GM08714 (cell line): ENCODE results near the gene PPP1R7.

Source experiments
- H3K4me3 ChIP-seq: fragments of 200-500 bp; sonication (Bioruptor generic); 2 replicates; pipeline ENCODE4 v1.5.1; 2014; ENCODE audit warnings: mild to moderate bottlenecking, low read length, inconsistent platforms
- ZNF274 ChIP-seq: IDR thresholded peaks from 2 replicates; pipeline ENCODE4 v1.6.1; 2012; ENCODE audit warnings: mild to moderate bottlenecking, low read depth, low read length

The PPP1R7 gene

DNA sequence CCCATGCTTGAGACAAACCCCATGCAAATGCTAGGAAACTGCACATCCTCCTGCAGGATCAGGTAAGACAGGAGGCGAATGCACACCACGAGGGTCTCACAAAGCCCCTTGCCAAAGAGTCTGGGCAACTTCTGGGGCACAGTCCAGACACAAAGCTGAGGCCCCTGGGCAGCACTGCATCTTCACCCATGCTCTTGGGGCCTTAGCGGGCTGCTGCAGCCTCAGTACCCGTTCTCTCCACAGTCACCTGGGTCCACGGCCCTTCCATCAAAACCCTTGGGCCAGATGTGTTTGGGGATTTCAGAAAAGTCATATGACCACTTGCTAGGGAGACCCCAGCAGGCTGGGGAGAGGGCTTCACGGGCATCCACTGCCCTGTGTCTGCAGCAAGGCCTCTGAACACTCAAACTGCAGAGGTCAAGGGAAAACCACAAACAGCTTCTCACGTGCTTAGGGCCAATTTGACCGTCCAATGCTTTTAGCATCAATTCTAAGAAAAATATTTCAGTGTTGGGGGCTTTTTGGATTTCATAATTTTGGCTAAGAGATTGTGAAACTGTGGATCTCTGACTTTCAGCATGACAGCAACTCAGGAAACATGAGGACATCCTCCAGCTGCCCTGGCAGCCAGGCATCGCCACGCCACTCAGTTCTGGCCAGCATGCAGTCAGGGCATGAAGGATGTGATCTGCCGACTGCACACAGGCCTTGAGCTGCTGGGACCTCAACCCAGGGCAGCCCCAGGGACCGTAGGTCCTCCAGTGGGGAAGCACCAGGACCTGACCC is 21.0 kb upstream of the PPP1R7 start:
- no peak overlapping the region for H3K4me3 ChIP-seq
- TF ChIP-seq ZNF274 = no peak

DNA sequence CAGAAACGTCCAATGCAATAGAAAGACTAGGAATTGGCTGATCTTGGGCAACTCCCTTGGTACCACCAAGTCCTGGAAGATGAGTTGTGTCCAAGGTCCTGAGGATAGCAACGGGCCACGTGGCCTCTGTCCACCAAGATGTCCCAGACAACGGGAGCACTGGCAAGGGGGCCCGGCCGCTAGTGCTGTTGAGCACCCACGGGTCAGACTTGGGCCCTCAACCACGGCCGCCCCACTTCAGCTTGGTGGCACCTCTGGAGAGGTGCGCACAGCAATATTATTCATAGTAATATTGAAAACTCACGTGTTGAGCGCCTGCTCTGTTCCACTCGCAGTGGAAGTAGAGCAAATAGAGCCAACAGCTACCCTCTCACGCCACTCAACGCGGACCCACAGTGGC is 20.0 kb upstream of the PPP1R7 start:
- TF ChIP-seq ZNF274 = no peak
- H3K4me3 ChIP-seq = no peak overlapping the region

DNA sequence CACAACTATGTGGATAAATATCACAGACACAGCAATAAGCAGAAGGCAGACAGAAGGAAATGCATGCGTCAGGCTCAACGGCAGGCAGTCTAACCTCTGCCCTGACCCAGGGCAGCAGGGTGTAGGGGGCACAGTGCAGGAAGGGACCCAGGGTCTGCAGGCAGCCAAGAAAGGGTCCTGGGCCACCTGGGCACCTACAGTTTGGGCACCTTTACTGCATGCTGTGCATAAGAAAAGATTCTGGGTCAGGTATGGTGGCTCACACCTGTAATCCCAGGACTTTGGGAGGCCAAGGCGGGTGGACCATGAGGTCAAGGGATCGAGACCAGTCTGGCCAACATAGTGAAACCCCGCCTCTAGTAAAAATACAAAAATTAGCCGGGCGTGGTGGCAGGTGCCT is 18.7 kb upstream of the PPP1R7 start:
- H3K4me3 ChIP-seq = no peak overlapping the region

DNA sequence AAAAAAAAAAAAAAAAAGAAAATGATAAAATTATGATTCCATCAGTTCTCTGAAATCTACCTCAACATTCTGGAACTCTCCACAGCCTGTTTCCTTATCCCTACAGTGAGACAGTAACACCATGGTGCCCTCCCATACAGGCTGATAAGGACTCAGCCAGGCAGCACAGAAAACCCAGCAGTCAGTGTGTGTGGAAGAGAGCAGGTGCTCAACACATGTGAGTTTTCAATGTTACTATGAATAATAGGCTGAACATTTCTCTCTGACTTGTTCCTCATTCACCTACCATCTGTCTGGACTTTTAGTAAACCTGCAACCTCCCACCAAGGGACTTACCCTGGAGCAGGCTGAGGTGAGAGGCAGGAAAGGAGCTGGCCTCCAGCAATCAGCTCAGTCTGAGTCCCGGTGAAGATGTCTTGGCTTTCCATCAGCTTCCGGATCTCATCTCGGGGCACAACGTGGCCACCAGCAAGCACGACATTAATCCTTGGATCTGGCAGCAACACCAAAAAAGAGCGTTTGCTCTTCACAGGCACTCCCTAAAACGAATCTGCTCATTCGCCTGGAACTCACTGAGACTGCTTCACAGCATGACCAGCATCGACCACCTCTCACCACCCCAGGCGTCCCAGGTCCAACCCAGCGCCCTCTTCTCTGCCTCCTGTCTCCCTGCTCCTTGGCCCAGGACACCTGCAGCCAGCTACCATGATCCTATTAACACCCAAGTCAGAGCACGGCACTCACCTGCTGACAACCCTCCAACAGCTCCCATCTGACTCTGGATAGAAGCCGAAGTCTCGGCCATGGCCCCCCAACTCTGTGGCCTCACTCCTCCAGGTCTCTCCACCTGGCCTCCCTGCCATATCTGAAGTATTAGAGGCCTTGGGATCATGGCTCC is 17.5 kb upstream of the PPP1R7 start:
- TF ChIP-seq ZNF274 = no peak
- no peak overlapping the region for H3K4me3 ChIP-seq

More for the DNA sequence above, 18.7 kb upstream of the PPP1R7 start:
- no peak for TF ChIP-seq ZNF274

DNA sequence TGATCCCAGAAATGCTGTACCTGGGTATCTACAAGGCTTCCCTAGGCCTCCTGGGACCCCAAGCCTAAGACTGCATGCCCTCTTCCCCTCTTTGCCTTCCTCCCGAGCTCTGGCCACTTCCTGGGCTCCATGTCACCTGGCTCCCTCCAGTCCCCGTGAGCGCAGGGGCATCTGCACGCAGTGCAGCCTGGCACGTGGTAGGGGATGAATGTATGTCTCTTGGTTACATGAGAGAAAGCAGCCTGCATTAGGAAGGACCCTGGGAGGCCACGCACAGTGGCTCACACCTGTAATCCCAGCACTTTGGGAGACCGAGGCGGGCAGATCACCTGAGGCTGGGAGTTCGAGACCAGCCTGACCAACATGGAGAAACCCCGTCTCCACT is 16.8 kb upstream of the PPP1R7 start:
- no peak overlapping the region for H3K4me3 ChIP-seq
- no peak for TF ChIP-seq ZNF274

DNA sequence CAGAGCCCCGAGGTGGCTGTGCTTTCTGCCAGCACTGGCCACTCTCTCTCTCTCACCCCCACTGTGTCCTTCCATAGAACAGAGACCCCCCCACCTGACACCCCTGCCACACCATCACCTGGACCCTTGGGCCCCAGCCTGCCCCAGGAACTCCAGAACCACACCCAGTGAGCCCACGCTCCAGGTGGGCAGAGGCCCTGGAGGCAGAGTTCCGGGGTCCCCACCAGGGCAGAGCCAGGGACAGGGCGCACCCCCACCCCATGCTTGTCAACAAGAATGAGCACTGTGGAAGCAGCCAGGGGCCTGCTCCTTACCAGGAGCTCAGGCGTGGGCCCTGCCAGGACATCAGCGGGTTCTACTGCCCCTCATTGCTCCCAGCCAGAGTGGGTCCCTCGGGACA is 15.6 kb upstream of the PPP1R7 start:
- no peak for TF ChIP-seq ZNF274
- H3K4me3 ChIP-seq = no peak overlapping the region

DNA sequence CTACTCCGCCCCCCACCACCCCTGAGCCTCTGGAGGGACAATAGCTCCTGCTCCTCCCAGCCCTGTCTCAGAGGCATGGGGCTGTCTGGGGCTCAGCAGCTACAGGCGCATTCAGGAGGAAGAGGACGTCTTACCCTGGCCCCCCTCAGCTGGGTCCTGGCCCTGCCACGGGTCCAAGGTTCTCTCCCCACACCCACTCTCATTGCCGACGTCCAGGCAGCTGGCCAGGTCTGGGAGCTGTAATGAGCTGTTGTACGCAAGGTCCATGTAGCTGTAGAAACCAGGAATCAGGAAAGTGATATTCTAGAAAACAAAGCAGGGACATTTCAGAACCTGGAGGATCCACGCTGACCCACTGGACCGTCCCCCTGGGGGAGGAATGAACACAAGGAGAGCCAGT is 14.5 kb upstream of the PPP1R7 start:
- TF ChIP-seq ZNF274 = no peak
- H3K4me3 ChIP-seq = no peak overlapping the region

DNA sequence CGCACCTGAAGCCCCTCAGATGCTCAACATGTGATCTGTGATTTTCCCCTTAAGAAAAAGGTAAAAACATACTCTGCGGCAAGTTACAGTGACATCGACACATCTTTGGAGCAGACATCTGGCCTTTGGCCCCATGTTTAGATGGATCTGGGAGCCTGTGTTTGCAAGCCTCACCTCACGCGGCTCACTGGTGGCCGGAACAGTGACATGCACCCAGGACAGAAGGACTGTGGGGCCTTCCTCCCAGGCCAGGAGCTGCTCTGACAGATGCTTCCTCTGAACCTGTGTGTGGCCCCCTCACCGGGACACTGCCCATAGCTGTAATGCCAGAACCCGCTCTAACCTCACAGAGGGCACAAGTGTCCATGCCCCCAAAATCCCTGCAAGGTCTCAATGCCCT is 14.1 kb upstream of the PPP1R7 start:
- no peak for TF ChIP-seq ZNF274
- H3K4me3 ChIP-seq = no peak overlapping the region

DNA sequence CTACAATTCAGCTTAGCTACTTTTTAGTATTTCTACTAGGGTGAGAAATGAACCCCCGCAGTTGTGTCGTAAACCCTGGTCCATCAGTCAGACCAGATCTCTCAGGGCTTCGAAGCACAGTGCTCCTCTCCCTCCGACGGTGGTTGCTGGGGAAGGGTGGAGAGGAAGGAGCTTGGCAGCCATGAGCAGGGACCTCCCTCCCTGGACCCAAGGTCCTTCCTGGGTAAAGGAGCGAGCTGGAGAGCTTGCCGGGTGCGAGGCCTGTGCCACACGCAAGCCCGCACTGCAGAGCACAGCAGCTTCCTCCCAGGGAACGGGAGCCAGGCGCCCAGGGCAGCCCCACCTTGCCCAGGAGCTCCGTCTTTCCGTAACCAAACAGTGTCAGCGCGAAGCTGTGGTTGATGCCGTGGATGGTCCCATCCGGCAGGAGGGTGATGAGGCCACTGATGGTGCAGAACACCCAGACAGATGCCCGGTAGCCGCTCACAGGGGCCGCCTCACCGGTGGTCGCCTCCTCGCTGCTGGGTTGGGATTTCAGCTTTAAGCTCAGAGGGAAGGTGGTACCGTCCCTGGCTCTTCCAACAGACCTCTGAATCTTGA is 13.5 kb upstream of the PPP1R7 start:
- TF ChIP-seq ZNF274 = no peak

DNA sequence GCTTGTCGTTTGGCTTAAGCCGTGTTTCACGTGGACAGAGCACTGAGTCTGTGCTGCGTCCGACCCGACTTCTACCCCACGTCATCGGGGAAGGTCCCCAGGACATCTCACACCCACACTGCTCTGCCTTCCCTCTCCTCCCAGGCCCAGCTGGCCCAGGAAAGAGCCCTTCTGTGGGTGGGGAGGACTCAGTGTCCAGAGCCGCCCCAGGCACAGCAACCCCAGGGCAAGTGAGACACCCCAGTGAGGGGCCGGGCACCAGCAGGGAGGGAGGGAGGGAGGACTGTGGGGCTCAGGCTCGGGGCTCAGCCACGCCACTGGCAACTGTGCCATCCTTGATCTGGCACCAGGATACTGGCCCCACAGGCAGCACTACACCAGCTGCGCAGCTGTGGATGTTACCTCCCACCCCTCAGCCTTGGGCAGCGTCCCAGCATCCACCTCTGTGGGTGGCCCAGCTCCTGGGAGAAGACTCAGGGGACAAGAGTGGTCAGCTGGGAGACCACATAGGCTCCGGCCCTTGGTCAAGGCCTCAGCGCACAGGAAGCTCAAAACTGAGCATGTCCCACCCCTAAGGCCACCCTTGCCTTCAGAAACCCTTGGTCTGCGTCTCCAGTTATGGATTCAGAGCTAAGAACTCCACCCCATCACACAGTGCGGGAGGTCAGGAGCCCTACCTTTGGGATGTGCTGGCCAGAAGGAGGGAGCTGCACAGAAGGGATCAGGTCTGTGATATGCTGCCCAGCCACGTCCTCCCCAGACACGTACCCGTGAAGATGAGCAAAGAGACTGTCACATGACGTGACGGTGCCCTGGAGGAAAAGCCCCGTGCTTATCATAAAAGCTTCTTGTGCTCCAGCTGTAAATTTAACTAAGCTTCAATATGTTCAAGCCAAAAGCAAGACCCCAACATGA is 12.7 kb upstream of the PPP1R7 start:
- no peak for TF ChIP-seq ZNF274
- no peak overlapping the region for H3K4me3 ChIP-seq

More for the DNA sequence above, 13.5 kb upstream of the PPP1R7 start:
- no peak overlapping the region for H3K4me3 ChIP-seq

DNA sequence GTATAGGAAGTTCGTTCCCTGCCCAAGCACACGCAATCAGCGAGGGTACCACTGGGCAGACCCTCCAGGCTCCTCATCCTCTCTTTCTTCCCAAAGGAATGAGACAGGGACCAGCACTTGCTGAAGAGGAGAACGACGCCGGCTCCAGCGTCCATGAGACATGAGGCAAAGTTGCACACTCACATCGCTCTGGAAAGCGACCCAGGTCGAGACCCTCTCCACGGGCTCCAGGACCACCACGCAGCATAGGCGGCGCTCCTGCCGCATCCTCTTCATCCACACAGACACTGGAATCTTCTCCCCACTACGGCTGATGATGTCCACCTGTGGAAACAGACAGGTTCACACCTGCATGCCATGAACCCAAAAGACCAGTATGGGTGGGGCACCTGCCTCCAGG is 11.8 kb upstream of the PPP1R7 start:
- TF ChIP-seq ZNF274 = no peak
- H3K4me3 ChIP-seq = no peak overlapping the region

DNA sequence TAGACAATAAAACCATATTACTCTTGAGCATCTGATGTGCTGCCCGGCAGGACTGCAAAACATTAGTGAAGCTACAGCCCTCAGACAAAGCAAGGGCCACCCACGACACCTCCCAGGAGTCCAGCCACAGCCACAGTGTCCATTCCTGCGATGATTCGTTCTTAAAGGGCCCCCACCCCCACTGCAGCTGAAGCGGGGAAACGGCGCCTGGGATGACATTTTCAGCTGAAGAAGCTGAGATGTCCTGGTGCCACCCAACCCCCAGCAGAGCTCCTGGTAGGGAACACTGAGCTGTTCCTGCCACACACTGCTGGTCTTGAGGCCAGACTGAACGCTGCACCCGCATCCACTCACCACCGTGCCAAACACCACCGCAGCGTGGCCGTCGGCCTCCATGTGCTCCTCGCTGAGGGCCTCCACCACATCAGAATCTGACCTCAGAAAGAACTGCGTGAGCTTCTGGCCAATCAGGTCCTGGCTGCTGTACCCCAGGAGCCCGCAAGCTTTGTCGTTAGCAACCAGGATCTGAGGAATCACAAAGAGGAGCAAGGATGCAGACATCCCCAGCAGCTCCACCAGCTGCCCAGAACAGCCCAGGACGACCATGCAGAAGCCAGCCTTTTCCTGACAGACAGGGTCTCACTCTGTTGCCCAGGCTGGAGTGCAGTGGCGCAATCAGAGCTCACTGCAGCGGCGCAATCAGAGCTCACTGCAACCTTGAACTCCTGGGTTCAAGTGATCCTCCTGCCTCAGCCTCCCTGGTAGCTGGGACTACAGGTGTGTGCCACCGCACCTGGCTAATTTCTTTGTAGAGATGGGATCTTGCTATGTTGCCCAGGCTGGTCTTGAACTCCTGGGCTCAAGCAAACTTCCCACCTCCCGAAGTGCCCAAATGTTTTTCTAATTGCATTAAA is 10.5 kb upstream of the PPP1R7 start:
- TF ChIP-seq ZNF274 = no peak
- no peak overlapping the region for H3K4me3 ChIP-seq

DNA sequence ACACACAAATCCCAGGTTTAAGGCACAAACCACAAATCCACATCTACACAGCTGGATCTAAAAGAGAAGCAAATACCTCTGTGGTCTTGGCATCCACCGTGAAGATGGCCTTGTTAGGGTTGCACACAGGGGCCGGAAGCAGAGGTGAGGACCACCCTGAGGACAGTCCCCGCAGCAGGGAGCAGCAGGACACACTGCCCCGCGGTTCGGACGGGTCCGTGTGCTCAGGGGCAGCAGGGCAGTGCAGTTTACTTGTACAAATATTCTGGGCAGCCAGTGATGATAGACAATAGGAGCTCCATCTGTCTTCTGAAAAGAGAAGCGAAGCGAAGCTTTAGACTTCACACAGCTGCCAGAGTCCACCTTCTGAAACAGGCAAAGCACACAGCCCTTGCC is 9.8 kb upstream of the PPP1R7 start:
- no peak overlapping the region for H3K4me3 ChIP-seq
- TF ChIP-seq ZNF274 = no peak
